Measurements from ENCODE around the gene AGXT2. TPM values are rescaled to one million over a fixed set of nuclear protein-coding genes. Genes with fewer than 3 reads are reported as not detected.
"Not testable (repeated sequence)": the region's sequence is repeated elsewhere in the genome, so short reads cannot be mapped to it uniquely, and the experiment has no call there.

The AGXT2 gene
- polyA plus RNA-seq, 3 donors: not detected

- H3K27ac ChIP-seq (ENCODE audit: low read depth, low read length): no peak overlapping the region
Observed at GRCh38 chr5:35059251-35059650, 11.5 kb upstream of the AGXT2 start.

GRCh38 chr5:35058374-35058788 is 10.6 kb upstream of the AGXT2 start:
- no peak overlapping the region for H3K27ac ChIP-seq (ENCODE audit: low read depth, low read length)
- WGBS, 3 donors: 77 to 83% (median 83%) methylated on average over 3 of the region's 3 CpGs

DNA sequence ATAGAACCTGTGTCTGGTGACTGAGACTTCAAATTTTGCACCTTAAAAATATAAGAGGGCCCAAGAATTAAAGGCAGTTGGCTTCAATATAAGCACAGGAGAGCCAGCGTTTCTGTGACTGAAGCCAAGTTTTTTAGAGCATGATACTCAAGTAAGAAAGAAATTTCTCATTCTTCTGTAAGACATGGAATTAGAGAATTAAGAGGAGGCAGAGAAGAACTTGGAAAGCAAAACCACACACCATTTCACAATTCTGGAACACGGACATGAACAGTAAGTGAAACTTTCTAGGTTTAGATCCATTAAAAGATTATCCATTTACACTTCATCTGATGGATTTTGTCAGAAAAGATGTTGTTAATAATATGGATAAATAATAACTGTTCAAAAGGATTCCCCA is 8.9 kb upstream of the AGXT2 start:
- no peak overlapping the region for H3K27ac ChIP-seq (ENCODE audit: low read depth, low read length)
- WGBS, 3 donors: 52 to 77% (median 56%) methylated on average over 2 of the region's 2 CpGs

DNA sequence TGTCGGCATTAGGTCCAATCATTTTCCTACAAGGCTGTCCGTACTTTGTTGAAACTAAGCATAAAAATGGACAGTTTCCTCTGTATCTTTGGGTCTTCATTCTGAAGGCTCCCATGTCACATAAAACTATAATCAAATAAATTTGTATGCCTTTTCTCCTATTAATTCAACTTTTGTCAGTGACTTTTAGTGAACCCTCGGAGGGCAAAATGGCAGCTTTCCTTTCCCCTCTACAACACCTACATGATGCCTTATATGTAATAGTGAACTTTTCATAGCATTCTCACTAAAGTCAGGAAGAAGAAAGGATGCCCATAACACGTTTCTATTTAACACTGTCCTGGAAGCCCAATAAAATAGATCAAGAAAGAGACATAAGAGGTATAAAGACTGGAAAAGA is 5.1 kb upstream of the AGXT2 start:
- WGBS, 3 donors: 87 to 90% (median 88%) methylated on average over 4 of the region's 4 CpGs

DNA sequence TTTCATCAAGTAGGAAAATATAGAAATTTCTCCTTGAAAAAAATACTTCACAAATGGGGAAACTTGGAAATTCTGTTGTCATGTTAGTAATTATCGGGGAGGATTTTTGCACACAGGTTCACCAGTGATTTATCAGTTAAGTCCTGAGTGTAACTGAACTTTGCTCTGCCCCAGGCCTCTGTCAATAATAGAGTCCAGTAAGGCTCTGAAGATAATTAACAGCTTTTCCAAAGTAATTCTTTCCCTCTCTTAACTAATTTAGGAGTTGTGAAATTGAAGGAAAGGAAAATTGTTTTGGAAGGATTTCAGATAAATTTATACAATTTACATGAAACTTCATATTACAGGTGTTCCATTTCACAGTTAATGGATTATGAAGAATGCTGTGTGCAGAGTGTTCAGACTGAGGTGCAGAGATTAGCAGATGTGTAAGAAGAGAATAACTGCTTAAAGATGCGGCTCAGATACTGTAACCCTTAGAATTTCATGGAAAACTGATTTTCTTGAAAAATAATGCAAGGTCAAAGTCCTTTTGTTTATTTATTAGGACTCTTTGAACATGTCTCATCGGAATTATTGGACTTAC is 2.9 kb upstream of the AGXT2 start:
- no peak overlapping the region for H3K27ac ChIP-seq (ENCODE audit: low read depth, low read length)
- 42 to 78% (median 70%) methylated on average over 3 of the region's 3 CpGs for WGBS, 3 donors

More for the DNA sequence above, 5.1 kb upstream of the AGXT2 start:
- H3K27ac ChIP-seq (ENCODE audit: low read depth, low read length): no peak overlapping the region

DNA sequence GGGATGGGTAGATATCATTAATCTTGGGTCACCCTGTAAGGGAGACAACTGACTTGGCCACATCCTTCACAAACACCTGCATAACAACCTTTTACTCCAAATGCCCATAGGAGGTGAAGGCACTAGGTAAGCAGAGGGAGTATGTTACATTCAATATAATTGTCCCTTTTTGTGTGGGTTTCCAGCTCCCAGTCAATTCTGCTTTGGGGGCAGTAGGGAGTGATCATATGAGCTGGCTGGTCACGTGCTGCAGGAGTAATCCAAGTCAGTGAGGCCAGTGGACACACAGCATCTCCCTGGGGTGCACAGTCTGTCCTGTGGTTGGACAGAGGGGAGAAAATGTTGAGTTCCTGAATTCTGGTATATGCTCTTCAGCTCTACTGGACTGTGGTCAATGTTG is 1.2 kb upstream of the AGXT2 start:
- 59 to 94% (median 75%) methylated on average over 1 of the region's 1 CpG for WGBS, 3 donors
- no peak overlapping the region for H3K27ac ChIP-seq (ENCODE audit: low read depth, low read length)

- WGBS, 3 donors: 84 to 95% (median 86%) methylated on average over 4 of the region's 4 CpGs
- H3K27ac ChIP-seq (ENCODE audit: low read depth, low read length): no peak overlapping the region
Observed at GRCh38 chr5:35046774-35047173, 975 bp downstream of the AGXT2 start.

GRCh38 chr5:35045280-35045679 is 2.5 kb downstream of the AGXT2 start:
- H3K27ac ChIP-seq (ENCODE audit: low read depth, low read length): no peak overlapping the region
- 42 to 67% (median 48%) methylated on average over 1 of the region's 1 CpG for WGBS, 3 donors

- WGBS, 3 donors: 75 to 81% (median 78%) methylated on average over 4 of the region's 4 CpGs
Observed at GRCh38 chr5:35044649-35045048, 3.1 kb downstream of the AGXT2 start.

GRCh38 chr5:35042781-35043180 is 5.0 kb downstream of the AGXT2 start:
- H3K27ac ChIP-seq (ENCODE audit: low read depth, low read length): no peak overlapping the region
- WGBS, 3 donors: 76 to 92% (median 81%) methylated on average over 4 of the region's 4 CpGs

More at GRCh38 chr5:35044649-35045048, 3.1 kb downstream of the AGXT2 start:
- no peak overlapping the region for H3K27ac ChIP-seq (ENCODE audit: low read depth, low read length)

- WGBS, 3 donors: 48 to 52% (median 51%) methylated on average over 3 of the region's 3 CpGs
- H3K27ac ChIP-seq (ENCODE audit: low read depth, low read length): no peak overlapping the region
Observed at GRCh38 chr5:35041261-35041660, 6.5 kb downstream of the AGXT2 start.

GRCh38 chr5:35038891-35039290 is 8.9 kb downstream of the AGXT2 start:
- WGBS, 3 donors: 73 to 82% (median 73%) methylated on average over 2 of the region's 2 CpGs
- H3K27ac ChIP-seq (ENCODE audit: low read depth, low read length): no peak overlapping the region

DNA sequence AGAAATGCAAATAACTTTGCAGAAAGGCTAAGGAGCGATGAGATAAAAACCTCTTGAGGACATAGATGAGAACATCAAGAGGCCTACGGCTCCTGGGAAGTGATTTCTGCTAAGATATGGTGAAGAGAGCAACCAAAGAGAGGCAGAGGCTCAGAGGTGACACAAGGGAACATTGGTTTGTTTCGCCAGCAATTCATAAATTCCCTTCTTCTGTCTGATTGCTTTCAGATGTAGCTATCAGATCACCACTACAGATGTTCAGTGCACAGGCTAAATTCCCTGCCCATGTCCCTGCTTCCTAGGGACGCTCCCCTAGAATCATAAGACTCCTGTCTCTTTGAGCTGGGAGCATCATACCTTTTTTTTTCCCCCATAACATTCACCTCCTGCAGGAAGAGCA is 11.2 kb downstream of the AGXT2 start:
- H3K27ac ChIP-seq (ENCODE audit: low read depth, low read length): no peak overlapping the region
- WGBS, 3 donors: 61 to 84% (median 78%) methylated on average over 4 of the region's 4 CpGs

DNA sequence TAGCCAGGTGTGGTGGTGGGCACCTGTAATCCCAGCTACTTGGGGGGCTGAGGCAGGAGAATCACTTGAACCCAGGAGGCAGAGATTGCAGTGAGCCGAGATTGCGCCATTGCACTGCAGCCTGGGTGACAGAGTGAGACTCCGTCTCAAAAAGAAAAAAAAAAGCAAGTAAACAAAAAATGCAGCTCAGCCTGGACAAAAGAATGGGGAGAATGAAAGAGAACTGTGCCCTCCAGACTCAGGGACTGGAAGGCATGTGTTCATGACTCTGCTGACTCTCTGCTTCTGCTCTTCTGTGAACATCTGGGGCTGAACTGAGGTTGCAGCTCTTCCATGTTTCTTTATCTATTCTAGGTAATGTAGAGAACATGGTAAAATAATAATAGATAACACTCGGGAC is 11.8 kb downstream of the AGXT2 start:
- not testable (repeated sequence) for H3K27ac ChIP-seq (ENCODE audit: low read depth, low read length)
- WGBS, 3 donors: 78 to 94% (median 87%) methylated on average over 4 of the region's 4 CpGs

DNA sequence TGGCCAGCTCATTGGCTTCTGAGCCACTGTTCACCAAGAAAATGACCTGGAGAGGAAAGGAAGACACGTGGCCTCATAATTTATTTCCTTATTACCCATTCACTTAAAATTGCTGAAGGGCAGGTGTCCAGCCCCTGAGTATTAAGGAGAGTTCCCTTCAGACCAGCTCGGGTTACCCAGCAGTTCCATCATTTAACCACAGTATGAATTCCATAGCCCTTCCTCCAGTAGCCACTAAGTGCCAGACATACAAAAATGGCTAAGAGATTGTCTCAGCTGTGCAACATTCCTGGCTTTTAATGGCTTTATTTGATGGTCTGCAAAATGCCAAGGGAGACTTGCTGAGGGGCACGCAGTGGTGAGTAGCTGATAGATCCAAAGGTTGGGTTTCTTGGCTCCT is 12.5 kb downstream of the AGXT2 start:
- H3K27ac ChIP-seq (ENCODE audit: low read depth, low read length): no peak overlapping the region
- WGBS, 3 donors: 75 to 79% (median 77%) methylated on average over 3 of the region's 3 CpGs

DNA sequence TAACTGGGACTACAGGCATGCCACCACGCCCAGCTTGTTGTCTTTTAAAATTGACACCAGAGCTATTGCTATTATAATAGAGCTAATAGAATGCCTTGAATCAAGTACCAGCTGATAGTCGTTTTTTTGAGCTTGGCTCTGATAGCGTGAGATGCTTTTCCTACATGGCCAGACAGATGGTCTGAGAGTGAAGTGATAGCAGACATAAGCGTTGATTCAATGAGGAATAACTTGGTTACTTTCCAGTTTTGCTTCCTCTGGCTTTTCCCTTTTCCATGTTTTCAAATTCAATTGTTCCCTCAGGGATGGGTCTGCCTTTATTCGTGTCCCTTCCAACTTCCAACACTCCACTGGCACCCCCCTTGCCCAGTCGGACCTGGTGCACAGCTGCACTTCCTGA is 15.4 kb downstream of the AGXT2 start:
- 60 to 72% (median 64%) methylated on average over 6 of the region's 6 CpGs for WGBS, 3 donors
- H3K27ac ChIP-seq (ENCODE audit: low read depth, low read length): no peak overlapping the region

GRCh38 chr5:35031276-35031675 is 16.5 kb downstream of the AGXT2 start:
- H3K27ac ChIP-seq (ENCODE audit: low read depth, low read length): no peak overlapping the region
- 54 to 83% (median 69%) methylated on average over 5 of the region's 5 CpGs for WGBS, 3 donors

- H3K27ac ChIP-seq (ENCODE audit: low read depth, low read length): no peak overlapping the region
- WGBS, 3 donors: 70 to 82% (median 71%) methylated on average over 10 of the region's 10 CpGs
Observed at GRCh38 chr5:35030426-35031100, 17.2 kb downstream of the AGXT2 start.

- no peak overlapping the region for H3K27ac ChIP-seq (ENCODE audit: low read depth, low read length)
- WGBS, 3 donors: 44 to 60% (median 49%) methylated on average over 4 of the region's 4 CpGs
Observed at GRCh38 chr5:35029333-35029732, 18.4 kb downstream of the AGXT2 start.

- no peak overlapping the region for H3K27ac ChIP-seq (ENCODE audit: low read depth, low read length)
Observed at GRCh38 chr5:35026941-35027340, 20.8 kb downstream of the AGXT2 start.

More at GRCh38 chr5:35026941-35027340, 20.8 kb downstream of the AGXT2 start:
- 48 to 88% (median 80%) methylated on average over 5 of the region's 5 CpGs for WGBS, 3 donors
